ENCODE data around the gene SUCLG2. TPM values are rescaled to one million over a fixed set of nuclear protein-coding genes. Genes with fewer than 3 reads are reported as not detected.

Gene SUCLG2
- total RNA-seq, 2 experiments from 2014 or later: 28.3 to 44.7 TPM

- Histone ChIP-seq H3K36me3 (ENCODE audit: insufficient read depth, low read length) (peaks cover 9% of the 10 kb centered on the region), H3K9me3 (ENCODE audit: low read length) (no peaks in the 10 kb centered on the region), H2AFZ (ENCODE audit: low read length) (no peak overlapping the region), H3K27ac (ENCODE audit: low read depth, low read length, poor library complexity, severe bottlenecking) (no peak overlapping the region), H3K9me2 (ENCODE audit: insufficient read depth, low read length) (no peaks in the 10 kb centered on the region), H4K20me1 (ENCODE audit: insufficient read depth, low read length) (no peaks in the 10 kb centered on the region), H3K4me1 (ENCODE audit: insufficient read depth, low read length, poor library complexity, severe bottlenecking) (no peaks in the 10 kb centered on the region), H3K4me2 (ENCODE audit: low read length) (no peak overlapping the region), H3K4me3 (ENCODE audit: low read depth, low read length, poor library complexity, severe bottlenecking) (no peak overlapping the region), H3K79me2 (ENCODE audit: insufficient read depth, low read depth, low read length) (no peaks in the 10 kb centered on the region)
- intact Hi-C loops (cut with micrococcal nuclease; ENCODE audit: unreplicated experiment): no loop called here
- TF ChIP-seq CTCF (conservative IDR thresholded peaks at IDR 0.05; ENCODE audit: low read length) (no peak), EZH2phosphoT487 (IDR thresholded peaks at IDR 0.05; ENCODE audit: borderline replicate concordance, low read depth, low read length) (no peak)
- ChIA-PET CTCF (ENCODE audit: unreplicated experiment) (no interaction called here), POLR2A (interaction anchor here (0.9 to 1.5 kb wide), 2 partner anchors 8 to 35 kb away, joined by 3 to 8 read pairs; no protein-coding TSS in a partner anchor)
- BruUV-seq (replicated peaks): no TSS peak
- no peak for DNase-seq (ENCODE audit: low spot score)
Measured at GRCh38 chr3:67509471-67510075, 144.8 kb downstream of the SUCLG2 start.

GRCh38 chr3:67507584-67507983 lies 146.8 kb downstream of the SUCLG2 start:
- intact Hi-C loops (cut with micrococcal nuclease; ENCODE audit: unreplicated experiment): no loop called here
- ChIA-PET CTCF (ENCODE audit: unreplicated experiment) (interaction anchor here (0.7 kb wide), 1 partner anchor 11 kb away, joined by 3 read pairs; no protein-coding TSS in a partner anchor), POLR2A (interaction anchor here (0.6 to 2.7 kb wide), 7 partner anchors 10 to 345 kb away, joined by 3 to 11 read pairs (median 4); no protein-coding TSS in a partner anchor)
- no TSS peak for BruUV-seq (replicated peaks)
- Histone ChIP-seq H3K36me3 (ENCODE audit: insufficient read depth, low read length) (peaks cover 6% of the 10 kb centered on the region; the same call in 1 of the 2 replicates), H3K4me2 (ENCODE audit: low read length) (no peak overlapping the region), H3K9me3 (ENCODE audit: low read length) (no peaks in the 10 kb centered on the region), H4K20me1 (ENCODE audit: insufficient read depth, low read length) (no peaks in the 10 kb centered on the region), H3K79me2 (ENCODE audit: insufficient read depth, low read depth, low read length) (no peaks in the 10 kb centered on the region), H3K4me3 (ENCODE audit: low read depth, low read length, poor library complexity, severe bottlenecking) (no peak overlapping the region), H3K9me2 (ENCODE audit: insufficient read depth, low read length) (no peaks in the 10 kb centered on the region), H3K4me1 (ENCODE audit: insufficient read depth, low read length, poor library complexity, severe bottlenecking) (no peaks in the 10 kb centered on the region), H2AFZ (ENCODE audit: low read length) (no peak overlapping the region), H3K27ac (ENCODE audit: low read depth, low read length, poor library complexity, severe bottlenecking) (no peak overlapping the region)
- no peak for DNase-seq (ENCODE audit: low spot score)
- TF ChIP-seq EZH2phosphoT487 (IDR thresholded peaks at IDR 0.05; ENCODE audit: borderline replicate concordance, low read depth, low read length) (no peak), CTCF (conservative IDR thresholded peaks at IDR 0.05; ENCODE audit: low read length) (no peak)

GRCh38 chr3:67500709-67501108 lies 153.7 kb downstream of the SUCLG2 start:
- no TSS peak for BruUV-seq (replicated peaks)
- no peaks in the 10 kb centered on the region for H3K4me1 ChIP-seq (ENCODE audit: insufficient read depth, low read length, poor library complexity, severe bottlenecking)
- no peak overlapping the region for H3K4me3 ChIP-seq (ENCODE audit: low read depth, low read length, poor library complexity, severe bottlenecking)
- H3K4me2 ChIP-seq (ENCODE audit: low read length): no peak overlapping the region
- POLR2A ChIA-PET: no interaction called here
- CTCF ChIA-PET (ENCODE audit: unreplicated experiment): no interaction called here
- H3K9me3 ChIP-seq (ENCODE audit: low read length): no peaks in the 10 kb centered on the region
- no peaks in the 10 kb centered on the region for H4K20me1 ChIP-seq (ENCODE audit: insufficient read depth, low read length)
- no peak overlapping the region for H3K27ac ChIP-seq (ENCODE audit: low read depth, low read length, poor library complexity, severe bottlenecking)
- H2AFZ ChIP-seq (ENCODE audit: low read length): no peak overlapping the region
- no peak for TF ChIP-seq CTCF (conservative IDR thresholded peaks at IDR 0.05; ENCODE audit: low read length)
- no peak for TF ChIP-seq EZH2phosphoT487 (IDR thresholded peaks at IDR 0.05; ENCODE audit: borderline replicate concordance, low read depth, low read length)
- H3K36me3 ChIP-seq (ENCODE audit: insufficient read depth, low read length): no peaks in the 10 kb centered on the region
- no peaks in the 10 kb centered on the region for H3K9me2 ChIP-seq (ENCODE audit: insufficient read depth, low read length)
- no peaks in the 10 kb centered on the region for H3K79me2 ChIP-seq (ENCODE audit: insufficient read depth, low read depth, low read length)
- intact Hi-C loops (cut with micrococcal nuclease; ENCODE audit: unreplicated experiment): no loop called here
- DNase-seq (ENCODE audit: low spot score): no peak

All from OCI-LY7 (cell line).